Measurements from ENCODE around the gene EFS.
A peak's percentile ranks its signal among the peaks of the same experiment; 100 is the strongest.
"Not testable (repeated sequence)": the region's sequence is repeated elsewhere in the genome, so short reads cannot be mapped to it uniquely, and the experiment has no call there.

The EFS gene

DNA sequence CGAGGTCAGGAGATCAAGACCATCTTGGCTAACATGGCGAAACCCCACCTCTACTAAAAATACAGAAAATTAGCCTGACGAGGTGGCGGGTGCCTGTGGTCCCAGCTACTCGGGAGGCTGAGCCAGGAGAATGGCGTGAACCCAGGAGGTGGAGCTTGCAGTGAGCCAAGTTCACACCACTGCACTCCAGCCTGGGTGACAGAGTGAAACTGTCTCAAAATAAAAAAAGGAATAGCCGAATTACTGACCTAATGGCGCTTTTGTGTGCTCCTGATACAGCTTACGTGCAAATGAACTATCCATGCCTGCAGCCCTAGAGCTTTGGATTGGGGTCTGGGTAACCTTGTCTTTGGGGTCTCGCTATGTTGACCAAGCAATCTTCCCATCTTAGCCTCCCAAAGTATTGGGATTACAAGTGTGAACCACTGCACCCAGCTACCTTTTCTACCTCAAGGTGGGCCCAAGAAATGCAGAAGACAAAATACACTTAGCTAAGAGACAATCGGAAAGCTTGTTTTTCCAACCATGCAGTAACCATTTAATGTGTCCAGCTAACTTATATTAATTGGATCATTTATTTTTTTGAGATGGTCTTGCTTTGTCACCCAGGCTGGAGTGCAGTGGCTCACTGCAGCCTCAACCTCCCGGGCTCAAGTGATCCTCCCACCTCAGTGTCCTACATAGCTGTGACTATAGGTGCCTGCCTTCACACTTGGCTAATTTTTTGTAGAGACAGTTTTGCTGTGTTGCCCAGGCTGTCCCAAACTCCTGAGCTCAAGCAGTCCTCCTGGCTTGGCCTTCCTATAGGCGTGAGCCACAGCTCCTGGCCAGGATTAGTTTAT lies 38.3 kb downstream of the EFS start:
- peaks cover 26% of the 10 kb centered on the region for H3K36me3 ChIP-seq (ENCODE audit: control insufficient read depth, insufficient read depth, low read length)
- H3K4me1 ChIP-seq (ENCODE audit: control insufficient read depth, insufficient read depth, low read length): peaks cover 4% of the 10 kb centered on the region
- no peak overlapping the region for H3K27ac ChIP-seq (ENCODE audit: insufficient read depth, low read depth, low read length, poor library complexity, severe bottlenecking)
- H3K9me3 ChIP-seq (ENCODE audit: control insufficient read depth, low read length): no peaks in the 10 kb centered on the region
- no peaks in the 10 kb centered on the region for H3K27me3 ChIP-seq (ENCODE audit: control insufficient read depth, insufficient read depth, low read length, poor library complexity, severe bottlenecking)
- H3K4me3 ChIP-seq (ENCODE audit: insufficient read depth, low read depth, low read length): no peak overlapping the region
- WGBS, 2 experiments: 89 to 92% methylated on average over 13 of the region's 13 CpGs

DNA sequence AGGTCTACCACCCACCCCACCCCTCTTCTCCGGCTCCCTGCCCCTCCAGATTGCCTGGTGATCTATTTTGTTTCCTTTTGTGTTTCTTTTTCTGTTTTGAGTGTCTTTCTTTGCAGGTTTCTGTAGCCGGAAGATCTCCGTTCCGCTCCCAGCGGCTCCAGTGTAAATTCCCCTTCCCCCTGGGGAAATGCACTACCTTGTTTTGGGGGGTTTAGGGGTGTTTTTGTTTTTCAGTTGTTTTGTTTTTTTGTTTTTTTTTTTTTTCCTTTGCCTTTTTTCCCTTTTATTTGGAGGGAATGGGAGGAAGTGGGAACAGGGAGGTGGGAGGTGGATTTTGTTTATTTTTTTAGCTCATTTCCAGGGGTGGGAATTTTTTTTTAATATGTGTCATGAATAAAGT lies 39.2 kb downstream of the EFS start:
- not testable (repeated sequence) for H3K27me3 ChIP-seq (ENCODE audit: control insufficient read depth, insufficient read depth, low read length, poor library complexity, severe bottlenecking); H3K4me1 ChIP-seq (ENCODE audit: control insufficient read depth, insufficient read depth, low read length); H3K4me3 ChIP-seq (ENCODE audit: insufficient read depth, low read depth, low read length); H3K9me3 ChIP-seq (ENCODE audit: control insufficient read depth, low read length); H3K27ac ChIP-seq (ENCODE audit: insufficient read depth, low read depth, low read length, poor library complexity, severe bottlenecking)
- peaks cover 26% of the 10 kb centered on the region for H3K36me3 ChIP-seq (ENCODE audit: control insufficient read depth, insufficient read depth, low read length)
- WGBS, 2 experiments: 96 to 100% methylated on average over 4 of the region's 5 CpGs

DNA sequence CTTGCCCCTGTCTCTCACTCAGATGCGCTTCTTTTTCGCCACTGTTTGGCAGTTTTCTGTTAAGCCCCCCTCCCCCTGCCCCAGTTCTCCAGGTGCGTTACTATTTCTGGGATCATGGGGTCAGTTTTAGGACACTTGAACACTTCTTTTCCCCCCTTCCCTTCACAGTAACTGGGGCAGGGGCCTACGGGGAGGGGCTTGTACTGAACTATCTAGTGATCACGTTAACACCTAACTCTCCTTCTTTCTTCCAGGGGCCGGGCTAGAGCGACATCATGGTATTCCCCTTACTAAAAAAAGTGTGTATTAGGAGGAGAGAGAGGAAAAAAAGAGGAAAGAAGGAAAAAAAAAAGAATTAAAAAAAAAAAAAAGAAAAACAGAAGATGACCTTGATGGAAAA lies 40.0 kb downstream of the EFS start:
- WGBS, 2 experiments: 94 to 96% methylated on average over 4 to 6 of the region's 7 CpGs
- Histone ChIP-seq H3K4me3 (ENCODE audit: insufficient read depth, low read depth, low read length) (no peak overlapping the region), H3K9me3 (ENCODE audit: control insufficient read depth, low read length) (no peaks in the 10 kb centered on the region), H3K36me3 (ENCODE audit: control insufficient read depth, insufficient read depth, low read length) (peaks cover 26% of the 10 kb centered on the region), H3K4me1 (ENCODE audit: control insufficient read depth, insufficient read depth, low read length) (peaks cover 8% of the 10 kb centered on the region), H3K27ac (ENCODE audit: insufficient read depth, low read depth, low read length, poor library complexity, severe bottlenecking) (no peak overlapping the region), H3K27me3 (ENCODE audit: control insufficient read depth, insufficient read depth, low read length, poor library complexity, severe bottlenecking) (no peaks in the 10 kb centered on the region)

DNA sequence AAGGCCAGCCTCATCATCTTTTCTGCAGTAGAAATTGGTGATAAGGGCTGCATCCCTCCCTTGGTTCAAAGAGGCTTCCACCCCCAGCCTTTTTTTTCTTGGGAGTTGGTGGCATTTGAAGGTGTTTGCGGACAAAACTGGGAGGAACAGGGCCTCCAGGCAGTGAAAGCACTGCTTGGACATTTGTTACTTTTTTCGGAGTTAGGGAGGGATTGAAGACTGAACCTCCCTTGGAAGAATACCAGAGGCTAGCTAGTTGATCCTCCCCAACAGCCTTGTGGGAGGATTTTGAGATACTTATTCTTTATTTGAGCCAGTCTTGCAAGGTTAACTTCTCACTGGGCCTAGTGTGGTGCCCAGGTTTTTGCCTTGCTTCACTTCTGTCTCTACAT lies 40.5 kb downstream of the EFS start:
- H3K27me3 ChIP-seq (ENCODE audit: control insufficient read depth, insufficient read depth, low read length, poor library complexity, severe bottlenecking): no peaks in the 10 kb centered on the region
- H3K27ac ChIP-seq (ENCODE audit: insufficient read depth, low read depth, low read length, poor library complexity, severe bottlenecking): no peak overlapping the region
- 89 to 98% methylated on average over 2 of the region's 2 CpGs for WGBS, 2 experiments
- H3K36me3 ChIP-seq (ENCODE audit: control insufficient read depth, insufficient read depth, low read length): peaks cover 26% of the 10 kb centered on the region
- H3K4me1 ChIP-seq (ENCODE audit: control insufficient read depth, insufficient read depth, low read length): peaks cover 9% of the 10 kb centered on the region
- no peak overlapping the region for H3K4me3 ChIP-seq (ENCODE audit: insufficient read depth, low read depth, low read length)
- no peaks in the 10 kb centered on the region for H3K9me3 ChIP-seq (ENCODE audit: control insufficient read depth, low read length)

DNA sequence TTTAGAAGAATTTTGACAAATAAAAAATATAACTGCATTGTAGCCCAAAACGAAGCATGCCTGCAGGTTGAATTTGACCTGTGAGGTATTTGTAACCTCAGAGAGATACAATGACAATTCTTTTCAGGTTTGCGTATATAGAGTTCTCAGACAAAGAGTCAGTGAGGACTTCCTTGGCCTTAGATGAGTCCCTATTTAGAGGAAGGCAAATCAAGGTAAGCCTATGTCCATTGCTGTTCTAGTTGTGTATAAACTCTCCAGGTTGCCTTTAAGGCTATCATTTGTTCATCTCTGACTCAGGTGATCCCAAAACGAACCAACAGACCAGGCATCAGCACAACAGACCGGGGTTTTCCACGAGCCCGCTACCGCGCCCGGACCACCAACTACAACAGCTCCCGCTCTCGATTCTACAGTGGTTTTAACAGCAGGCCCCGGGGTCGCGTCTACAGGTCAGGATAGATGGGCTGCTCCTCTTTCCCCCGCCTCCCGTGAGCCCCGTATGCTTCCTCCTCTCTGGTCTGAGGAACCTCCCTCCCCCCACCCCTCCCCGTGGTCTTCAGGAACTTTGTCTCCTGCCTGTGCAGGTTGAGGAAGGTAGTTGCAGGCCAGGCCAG lies 41.0 kb downstream of the EFS start:
- Histone ChIP-seq H3K4me1 (ENCODE audit: control insufficient read depth, insufficient read depth, low read length) (peaks cover 9% of the 10 kb centered on the region), H3K27me3 (ENCODE audit: control insufficient read depth, insufficient read depth, low read length, poor library complexity, severe bottlenecking) (no peaks in the 10 kb centered on the region), H3K9me3 (ENCODE audit: control insufficient read depth, low read length) (no peaks in the 10 kb centered on the region), H3K4me3 (ENCODE audit: insufficient read depth, low read depth, low read length) (no peak overlapping the region), H3K36me3 (ENCODE audit: control insufficient read depth, insufficient read depth, low read length) (peaks cover 26% of the 10 kb centered on the region), H3K27ac (ENCODE audit: insufficient read depth, low read depth, low read length, poor library complexity, severe bottlenecking) (no peak overlapping the region)
- 94 to 97% methylated on average over 17 to 18 of the region's 18 CpGs for WGBS, 2 experiments

DNA sequence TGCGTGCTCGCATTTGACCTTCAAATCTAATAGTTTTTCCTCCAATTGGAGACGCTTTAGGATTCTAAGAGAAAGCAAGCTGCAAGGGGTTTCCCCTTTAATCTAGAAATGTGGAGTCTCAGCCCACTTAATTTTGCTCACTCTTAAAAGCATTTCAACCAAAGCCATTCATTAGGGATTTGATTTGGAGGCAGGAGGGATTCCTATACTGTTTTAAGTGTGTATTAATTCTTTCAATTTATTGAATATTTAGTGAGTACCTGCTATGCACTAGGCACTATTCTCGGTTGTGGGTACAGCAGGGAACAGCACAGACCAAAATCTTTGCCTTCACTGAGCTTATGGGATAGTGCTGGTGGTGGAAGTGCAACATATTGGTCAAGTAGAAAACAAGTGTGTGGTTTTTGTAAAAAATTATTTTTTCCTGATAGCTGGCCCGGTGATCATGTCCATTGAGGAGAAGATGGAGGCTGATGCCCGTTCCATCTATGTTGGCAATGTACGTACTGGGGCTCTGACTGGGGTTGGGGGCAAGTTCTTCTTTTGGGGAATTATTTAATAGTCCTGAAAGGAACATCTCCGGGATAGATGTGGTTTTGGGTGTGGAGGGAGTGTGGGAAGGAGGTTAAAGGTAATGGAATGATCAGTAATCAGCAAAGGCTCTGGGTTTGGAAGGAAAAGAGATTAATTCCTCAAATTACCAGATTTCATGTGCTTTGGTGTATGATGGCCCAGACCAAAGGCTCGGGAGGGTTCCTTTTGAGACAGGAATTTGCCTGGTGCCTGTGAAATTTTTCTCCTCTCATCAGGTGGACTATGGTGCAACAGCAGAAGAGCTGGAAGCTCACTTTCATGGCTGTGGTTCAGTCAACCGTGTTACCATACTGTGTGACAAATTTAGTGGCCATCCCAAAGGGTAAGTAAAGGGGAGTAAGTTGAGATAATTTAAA lies 42.1 kb downstream of the EFS start:
- no peaks in the 10 kb centered on the region for H3K27me3 ChIP-seq (ENCODE audit: control insufficient read depth, insufficient read depth, low read length, poor library complexity, severe bottlenecking)
- H3K4me3 ChIP-seq (ENCODE audit: insufficient read depth, low read depth, low read length): peak overlapping the region; percentile 95
- H3K36me3 ChIP-seq (ENCODE audit: control insufficient read depth, insufficient read depth, low read length): peaks cover 26% of the 10 kb centered on the region
- peaks cover 9% of the 10 kb centered on the region for H3K4me1 ChIP-seq (ENCODE audit: control insufficient read depth, insufficient read depth, low read length)
- H3K9me3 ChIP-seq (ENCODE audit: control insufficient read depth, low read length): no peaks in the 10 kb centered on the region
- WGBS, 2 experiments: 62 to 65% methylated on average over 10 of the region's 10 CpGs
- peak overlapping the region; percentile 63 for H3K27ac ChIP-seq (ENCODE audit: insufficient read depth, low read depth, low read length, poor library complexity, severe bottlenecking)

DNA sequence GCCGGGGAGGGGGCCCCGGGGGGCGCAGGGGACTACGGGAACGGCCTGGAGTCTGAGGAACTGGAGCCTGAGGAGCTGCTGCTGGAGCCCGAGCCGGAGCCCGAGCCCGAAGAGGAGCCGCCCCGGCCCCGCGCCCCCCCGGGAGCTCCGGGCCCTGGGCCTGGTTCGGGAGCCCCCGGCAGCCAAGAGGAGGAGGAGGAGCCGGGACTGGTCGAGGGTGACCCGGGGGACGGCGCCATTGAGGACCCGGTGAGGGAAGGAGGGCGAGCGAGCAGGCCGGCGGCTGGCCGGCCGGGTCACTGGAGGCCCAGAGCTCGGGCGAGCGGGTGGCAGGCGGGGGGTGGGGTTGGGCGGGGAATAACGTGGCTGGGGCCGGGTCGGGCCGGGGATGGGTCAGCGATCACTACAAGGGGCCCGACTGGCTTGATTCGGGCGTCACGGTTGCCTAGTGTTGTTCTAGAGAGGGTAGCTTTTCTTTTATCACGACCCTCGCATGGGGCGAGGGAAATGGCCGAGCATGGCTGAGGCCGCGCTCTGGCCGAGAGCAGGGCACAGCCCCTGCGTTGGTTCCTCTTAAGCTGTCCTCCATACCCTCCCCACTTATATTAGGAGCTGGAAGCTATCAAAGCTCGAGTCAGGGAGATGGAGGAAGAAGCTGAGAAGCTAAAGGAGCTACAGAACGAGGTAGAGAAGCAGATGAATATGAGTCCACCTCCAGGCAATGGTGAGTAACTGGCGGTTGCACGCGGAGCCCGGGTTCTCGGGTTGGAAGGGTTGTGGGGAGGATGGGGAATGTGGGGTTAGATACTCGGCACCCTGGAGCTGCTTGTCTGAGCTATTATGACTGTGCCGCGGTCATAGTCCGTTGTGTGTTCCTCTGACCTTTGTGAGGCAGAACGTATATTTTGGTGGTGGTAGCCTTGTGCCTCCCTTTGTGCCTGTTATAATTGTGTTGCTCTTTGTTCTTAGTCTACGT lies 43.1 kb downstream of the EFS start:
- Histone ChIP-seq H3K4me3 (ENCODE audit: insufficient read depth, low read depth, low read length) (peak overlapping the region; percentile 95), H3K27ac (ENCODE audit: insufficient read depth, low read depth, low read length, poor library complexity, severe bottlenecking) (peak overlapping the region; percentile 92), H3K27me3 (ENCODE audit: control insufficient read depth, insufficient read depth, low read length, poor library complexity, severe bottlenecking) (no peaks in the 10 kb centered on the region), H3K9me3 (ENCODE audit: control insufficient read depth, low read length) (no peaks in the 10 kb centered on the region), H3K36me3 (ENCODE audit: control insufficient read depth, insufficient read depth, low read length) (peaks cover 26% of the 10 kb centered on the region), H3K4me1 (ENCODE audit: control insufficient read depth, insufficient read depth, low read length) (peaks cover 9% of the 10 kb centered on the region)
- 0% methylated on average over 63 to 64 of the region's 64 CpGs for WGBS, 2 experiments

DNA sequence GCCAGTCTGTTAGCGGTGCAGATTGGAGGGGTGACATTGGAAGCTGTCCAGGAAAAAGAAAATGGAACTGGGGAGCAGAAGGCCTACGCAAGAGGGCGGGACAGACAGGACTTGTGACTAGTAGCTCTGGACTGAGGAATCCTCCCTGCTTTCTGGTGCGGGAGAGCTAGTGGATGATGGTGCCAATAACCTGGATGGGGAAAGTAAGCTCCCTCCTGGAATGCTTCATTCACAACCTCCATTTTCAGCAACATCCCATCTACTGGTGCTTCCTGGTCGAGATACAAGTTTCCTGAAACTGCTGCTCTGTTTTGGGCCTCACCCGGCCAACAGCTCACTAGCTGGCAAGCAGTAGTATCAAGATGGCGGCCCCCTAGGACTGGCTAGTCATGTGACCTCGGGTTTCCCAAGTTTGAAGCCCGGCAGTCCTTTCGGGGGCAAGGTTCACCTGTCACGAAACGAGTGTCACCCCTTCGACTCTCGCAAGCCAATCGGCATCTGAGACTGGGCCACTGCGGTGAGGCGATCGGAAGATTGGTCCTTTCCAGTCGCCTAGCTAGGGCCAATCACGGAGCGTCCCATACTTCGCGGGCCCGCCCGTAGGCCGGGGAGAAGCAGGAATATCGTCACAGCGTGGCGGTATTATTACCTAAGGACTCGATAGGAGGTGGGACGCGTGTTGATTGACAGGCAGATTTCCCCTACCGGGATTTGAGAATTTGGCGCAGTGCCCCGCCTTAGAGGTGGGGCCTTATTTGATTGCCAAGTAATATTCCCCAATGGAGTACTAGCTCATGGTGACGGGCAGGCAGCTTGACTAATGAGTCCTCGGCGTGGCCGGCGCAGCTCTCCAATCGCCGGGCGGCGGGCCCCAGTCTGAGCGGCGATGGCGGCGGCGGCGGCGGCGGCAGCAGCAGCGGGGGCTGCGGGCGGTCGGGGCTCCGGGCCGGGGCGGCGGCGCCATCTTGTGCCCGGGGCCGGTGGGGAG lies 44.1 kb downstream of the EFS start, which contains the start of gene PABPN1:
Gene PABPN1, plus strand, starts transcription at position 874 of the 988 bp plus-strand sequence. Its CDS starts 13 bp downstream, at position 887.
- peaks cover 9% of the 10 kb centered on the region for H3K4me1 ChIP-seq (ENCODE audit: control insufficient read depth, insufficient read depth, low read length)
- no peaks in the 10 kb centered on the region for H3K27me3 ChIP-seq (ENCODE audit: control insufficient read depth, insufficient read depth, low read length, poor library complexity, severe bottlenecking)
- H3K9me3 ChIP-seq (ENCODE audit: control insufficient read depth, low read length): no peaks in the 10 kb centered on the region
- peaks cover 26% of the 10 kb centered on the region for H3K36me3 ChIP-seq (ENCODE audit: control insufficient read depth, insufficient read depth, low read length)
- H3K27ac ChIP-seq (ENCODE audit: insufficient read depth, low read depth, low read length, poor library complexity, severe bottlenecking): peak within 1 kb of the TSS; percentile 92
- 5 to 6% methylated on average over 63 of the region's 63 CpGs for whole genome bisulfite sequencing, 2 experiments
- peak within 1 kb of the TSS; percentile 95 for H3K4me3 ChIP-seq (ENCODE audit: insufficient read depth, low read depth, low read length)
